CD4-positive, alpha-beta T cell treated with Interleukin-6 at 100 ng/mL for 8 hours (primary cell): ENCODE data around the gene PVR.
"Not testable (repeated sequence)": the region's sequence is repeated elsewhere in the genome, so short reads cannot be mapped to it uniquely, and the experiment has no call there.

ENCODE experiments used
- DNase-seq: peaks from one replicate; pipeline ENCODE4 v3.0.0-alpha.2; 2020; ENCODE audit warnings: mixed read lengths, low spot score

Gene PVR

DNA sequence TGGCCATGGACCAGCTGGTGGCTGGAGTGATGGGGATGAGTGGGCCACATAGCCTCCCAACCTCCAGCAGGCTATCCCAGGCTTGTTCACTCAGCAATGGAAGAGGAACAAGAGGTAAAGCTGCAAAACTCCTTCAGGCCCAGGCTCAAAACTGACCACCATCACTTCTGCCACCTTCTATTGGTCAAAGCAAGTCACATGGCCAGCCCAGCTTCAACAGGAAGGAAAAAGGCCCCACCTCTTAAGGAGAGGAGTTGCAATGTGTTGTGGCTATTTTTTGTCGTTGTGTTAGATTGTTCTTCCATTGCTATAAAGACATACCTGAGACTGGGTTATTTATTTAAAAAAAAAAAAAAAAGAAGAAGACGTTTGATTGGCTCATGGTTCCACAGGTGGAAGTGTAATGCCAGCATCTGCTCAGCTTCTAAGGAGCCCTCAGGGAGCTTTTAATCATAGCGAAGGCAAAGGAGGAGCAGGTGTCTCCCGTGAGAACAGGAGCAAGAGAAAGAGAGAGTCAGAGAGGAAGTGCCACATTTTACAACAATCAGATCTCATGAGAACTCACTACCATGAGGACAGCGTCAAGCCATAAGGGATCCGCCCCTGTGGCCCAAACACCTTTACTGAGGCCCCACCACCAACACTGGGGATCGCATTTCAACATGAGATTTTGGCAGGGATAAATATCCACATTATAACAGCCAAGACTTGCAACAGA is 24.9 kb upstream of the PVR start:
- no peak for DNase-seq

DNA sequence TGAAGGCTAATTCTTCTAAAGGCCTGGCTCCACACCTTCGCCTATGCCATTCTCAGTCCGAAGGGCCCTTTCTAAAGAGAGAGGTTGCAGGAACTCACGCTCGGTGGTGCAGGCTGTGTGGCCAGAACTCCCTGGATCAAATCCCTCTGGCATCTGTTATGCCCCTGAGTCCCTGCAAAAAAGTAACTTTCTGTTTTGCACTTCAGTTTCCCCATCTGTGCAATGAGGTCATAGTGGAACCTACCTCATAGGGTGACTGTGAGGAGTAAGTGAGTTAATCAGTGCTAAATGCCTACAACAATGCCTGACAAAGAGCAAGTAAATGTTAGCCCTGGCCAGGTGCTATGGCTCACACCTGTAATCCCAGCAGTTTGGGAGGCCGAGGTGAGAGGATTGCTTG is 23.0 kb upstream of the PVR start:
- no peak for DNase-seq

- no peak for DNase-seq
These were observed 22.3 kb upstream of the PVR start for GRCh38 chr19:44621367-44621766.

GRCh38 chr19:44623080-44623479 is 20.6 kb upstream of the PVR start:
- DNase-seq: no peak

DNA sequence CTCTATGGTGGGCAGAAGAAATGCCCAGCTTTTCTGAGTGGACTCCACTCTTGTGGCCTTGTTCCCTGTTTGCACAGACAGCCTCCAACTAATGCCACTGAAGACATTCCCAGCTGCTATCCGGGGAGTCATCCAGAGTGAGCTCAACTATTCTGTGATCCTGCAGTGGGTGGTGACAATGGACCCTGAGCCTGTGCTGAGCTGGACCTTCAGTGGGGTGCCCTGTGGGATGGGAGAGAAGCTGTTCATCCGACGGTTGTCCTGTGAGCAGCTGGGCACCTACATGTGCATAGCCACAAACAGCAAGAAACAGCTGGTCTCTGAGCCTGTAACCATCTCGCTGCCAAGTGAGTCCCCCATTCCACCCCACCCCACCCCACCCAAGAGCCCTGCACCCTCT is 20.1 kb upstream of the PVR start:
- no peak for DNase-seq

DNA sequence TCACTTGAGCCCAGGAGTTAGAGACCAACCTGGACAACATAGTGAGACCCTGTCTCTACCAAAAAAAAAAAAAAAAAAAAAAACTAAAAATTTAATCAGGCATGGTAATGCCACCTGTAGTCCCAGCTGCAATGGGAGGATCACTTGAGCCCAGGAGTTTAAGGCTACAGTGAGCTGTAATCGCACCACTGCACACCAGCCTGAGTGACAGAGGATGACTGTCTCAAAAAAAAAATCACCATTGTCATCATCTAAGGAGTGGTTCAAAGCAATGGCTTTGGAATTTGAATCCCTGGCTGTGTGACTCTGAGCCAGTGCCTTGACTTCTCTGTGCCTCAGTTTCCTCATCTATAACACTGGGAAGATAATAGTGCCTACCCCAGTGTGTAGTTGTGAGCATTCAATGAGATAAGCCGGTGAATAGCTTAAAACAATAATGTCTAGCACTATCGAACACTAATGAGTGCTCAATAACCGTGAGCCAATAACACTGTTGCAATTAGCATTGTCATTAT is 18.8 kb upstream of the PVR start:
- DNase-seq: no peak

DNA sequence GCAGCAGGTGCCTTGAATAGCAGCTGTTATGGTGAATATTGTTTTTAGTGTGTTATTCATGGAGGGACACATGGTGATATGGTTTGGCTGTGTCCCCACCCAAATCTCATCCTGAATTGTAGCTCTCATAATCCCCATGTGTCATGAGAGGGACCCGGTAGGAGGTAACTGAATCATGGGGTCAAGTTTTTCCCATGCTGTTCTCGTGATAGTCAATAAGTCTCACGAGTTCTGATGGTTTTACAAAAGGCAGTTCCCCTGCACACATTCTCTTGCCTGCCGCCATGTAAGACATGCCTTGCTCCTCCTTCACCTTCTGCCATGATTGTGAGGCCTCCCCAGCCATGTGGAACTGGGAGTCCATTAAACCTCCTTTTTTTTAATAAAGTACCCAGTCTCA is 18.1 kb upstream of the PVR start:
- not testable (repeated sequence) for DNase-seq

- DNase-seq: no peak
These were observed 17.6 kb upstream of the PVR start for GRCh38 chr19:44626048-44626624.

DNA sequence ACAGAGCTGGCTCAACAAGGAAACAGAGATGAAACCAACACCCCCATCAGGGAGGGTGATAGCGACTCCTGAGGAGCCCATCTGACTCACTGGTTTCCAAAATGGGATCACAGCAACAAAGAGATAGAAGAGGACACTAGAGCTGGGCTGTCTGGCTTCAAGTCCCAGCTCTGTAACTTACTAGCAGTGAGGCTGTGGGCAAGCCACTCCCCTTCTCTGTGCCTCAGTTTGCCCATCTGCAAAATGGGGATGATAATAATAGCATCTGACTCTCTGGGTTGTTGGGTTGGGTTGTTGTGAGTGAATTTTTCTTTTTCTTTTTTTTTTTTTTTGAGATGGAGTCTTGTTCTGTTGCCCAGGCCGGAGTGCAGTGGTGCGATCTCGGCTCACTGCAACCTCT is 16.1 kb upstream of the PVR start:
- no peak for DNase-seq

DNA sequence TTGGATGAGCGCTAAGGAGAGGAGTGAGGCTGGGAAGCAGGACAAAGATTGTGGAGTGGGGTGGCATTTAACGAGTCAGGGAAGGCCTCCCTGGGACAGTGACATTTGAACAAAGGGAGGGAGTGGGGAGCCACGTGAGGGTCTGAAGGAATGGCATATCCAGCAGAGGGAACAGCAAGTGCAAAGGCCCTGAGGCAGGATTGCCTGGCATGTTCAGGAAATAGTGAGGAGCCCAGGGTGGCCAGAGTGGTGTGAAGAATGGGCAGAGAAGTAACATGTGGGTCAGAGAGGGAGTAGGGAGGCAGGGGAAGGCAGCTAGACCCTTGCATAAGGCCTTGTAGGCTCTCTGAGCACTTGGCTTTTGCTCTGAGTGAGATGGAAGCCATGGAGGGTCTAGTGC is 14.9 kb upstream of the PVR start:
- DNase-seq: no peak

DNA sequence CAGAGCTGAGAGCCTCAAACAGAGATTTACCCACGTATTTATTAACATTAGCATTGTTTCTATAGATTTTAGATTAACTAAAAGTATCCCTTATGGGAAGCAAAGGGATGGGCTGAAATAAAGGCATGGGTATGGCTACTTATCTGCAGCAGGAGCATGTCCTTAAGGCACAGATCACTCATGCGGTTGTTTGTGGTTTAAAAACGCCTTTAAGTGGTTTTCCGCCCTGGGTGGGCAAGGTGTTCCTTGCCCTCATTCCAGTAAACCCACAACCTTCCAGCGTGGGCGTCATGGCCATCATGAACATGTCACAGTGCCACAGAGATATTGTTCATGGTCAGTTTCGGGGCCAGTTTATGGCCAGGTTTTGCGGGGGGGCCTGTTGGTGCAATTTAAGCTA is 12.1 kb upstream of the PVR start:
- not testable (repeated sequence) for DNase-seq

DNA sequence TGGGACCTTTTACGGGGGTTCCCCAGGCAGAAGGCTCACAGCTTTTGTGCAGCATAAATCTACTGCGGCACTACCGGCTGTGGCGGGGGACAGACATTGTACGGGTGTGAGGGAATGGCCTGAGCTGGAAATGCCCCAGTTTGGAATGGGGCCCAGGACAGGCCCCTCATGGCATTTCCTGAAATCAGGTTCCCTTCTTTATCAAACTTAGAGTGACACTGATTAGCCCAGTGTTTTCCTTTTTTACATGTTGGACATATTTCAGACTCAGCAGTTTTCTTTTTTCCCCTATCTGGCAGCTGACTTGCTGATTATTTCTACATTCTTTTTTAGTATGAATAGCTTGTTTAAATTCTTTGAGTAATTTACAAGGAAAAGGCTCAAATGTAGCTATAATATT is 9.7 kb upstream of the PVR start:
- DNase-seq: not testable (repeated sequence)

DNA sequence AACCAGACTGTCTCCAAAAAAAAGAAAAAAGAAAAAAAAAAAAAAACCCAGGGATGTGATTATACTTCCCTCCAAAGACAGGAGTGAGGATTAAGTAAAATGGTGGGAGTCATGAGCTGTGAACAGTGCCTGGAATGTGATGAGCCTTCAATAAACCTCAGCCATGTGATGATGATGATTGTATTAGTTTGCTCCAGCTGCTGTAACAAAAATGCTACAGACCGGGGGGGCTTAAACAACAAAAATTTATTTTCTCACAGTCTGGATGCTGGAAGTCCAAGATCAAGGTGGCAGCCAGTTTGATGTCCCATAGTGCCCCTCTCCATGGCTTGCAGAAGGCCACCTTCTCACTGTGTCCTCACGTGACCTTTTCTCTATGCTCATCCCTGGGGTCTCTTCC is 8.9 kb upstream of the PVR start:
- no peak for DNase-seq

DNA sequence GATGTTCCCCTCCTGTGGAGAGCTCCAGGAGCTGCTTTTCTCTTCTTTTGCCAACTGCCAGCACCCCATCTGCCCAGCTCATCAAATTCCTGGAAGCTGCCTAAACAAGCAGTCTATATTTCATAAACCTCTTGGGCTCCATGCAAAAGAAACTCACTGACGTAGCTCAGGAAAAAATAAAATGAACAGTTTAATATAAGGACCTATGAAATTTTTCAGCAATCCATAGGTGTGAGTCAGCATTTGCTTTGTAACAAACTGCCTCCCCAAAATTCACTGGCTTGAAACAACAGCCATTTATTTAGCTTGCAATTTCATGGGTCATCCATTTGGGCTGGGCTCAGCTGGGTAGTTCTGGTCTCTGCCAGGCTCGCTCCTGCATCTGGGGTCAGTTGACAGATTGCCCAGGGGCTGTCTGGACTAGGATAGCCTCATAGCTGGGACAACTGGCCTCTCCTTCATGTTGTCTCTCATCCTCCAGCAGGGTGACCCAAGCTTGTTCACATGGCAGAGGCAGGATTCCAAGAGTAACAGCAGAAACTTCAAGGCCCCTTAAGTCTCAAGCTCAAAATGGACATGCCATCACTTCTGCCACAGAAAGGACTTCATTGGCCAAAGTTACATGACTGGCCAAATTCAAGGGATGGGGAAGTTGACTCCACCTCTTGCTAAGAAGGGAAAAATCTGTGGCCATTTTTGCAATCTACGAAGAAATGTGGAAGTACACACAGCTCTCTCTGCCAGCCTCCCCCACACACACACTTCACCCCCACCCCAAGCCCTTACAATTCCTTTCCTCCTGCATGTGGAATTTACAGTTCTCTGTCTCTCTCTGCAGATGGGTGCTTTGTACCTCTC is 7.9 kb upstream of the PVR start:
- no peak for DNase-seq

DNA sequence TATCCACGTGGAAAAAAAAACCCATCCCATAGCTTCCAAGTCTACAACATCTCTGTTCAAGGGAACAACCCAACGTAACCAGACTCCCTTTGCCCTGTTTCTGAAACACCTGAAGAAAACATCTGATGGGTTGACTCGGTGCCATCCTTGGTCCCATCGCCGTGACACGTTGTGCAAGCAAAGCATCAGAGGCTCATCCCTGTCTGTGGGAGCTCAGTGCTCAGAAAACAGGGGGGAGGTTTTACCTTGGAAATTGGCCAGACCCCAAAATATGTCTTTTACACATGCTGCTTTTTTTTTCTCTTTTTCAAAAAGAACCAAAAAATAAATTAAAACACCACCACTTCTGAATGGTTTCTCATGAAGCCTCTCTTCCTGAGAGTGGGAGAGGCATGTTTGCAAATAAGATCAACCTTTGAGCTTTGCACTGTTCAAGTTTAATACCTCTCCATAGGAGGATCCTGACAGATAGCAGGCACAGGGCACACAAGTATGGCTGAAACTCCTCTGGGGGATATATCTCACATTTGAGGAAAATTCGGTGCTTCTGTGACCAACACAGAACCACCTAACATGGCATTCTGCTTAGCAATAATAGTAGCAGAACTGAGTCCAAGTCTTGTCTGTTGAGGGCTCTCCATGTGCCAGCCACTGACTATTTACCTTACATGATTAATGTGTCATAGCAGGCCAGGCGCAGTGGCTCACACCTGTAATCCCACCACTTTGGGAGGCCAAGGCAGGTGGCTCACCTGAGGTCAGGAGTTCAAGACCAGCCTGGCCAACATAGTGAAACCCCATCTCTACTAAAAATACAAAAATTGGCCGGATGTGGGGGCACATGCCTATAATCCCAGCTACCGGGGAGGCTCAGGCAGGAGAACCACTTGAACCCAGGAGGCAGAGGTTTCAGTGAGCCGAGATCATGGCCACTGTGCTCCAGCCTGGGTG is 7.0 kb upstream of the PVR start:
- DNase-seq: no peak

DNA sequence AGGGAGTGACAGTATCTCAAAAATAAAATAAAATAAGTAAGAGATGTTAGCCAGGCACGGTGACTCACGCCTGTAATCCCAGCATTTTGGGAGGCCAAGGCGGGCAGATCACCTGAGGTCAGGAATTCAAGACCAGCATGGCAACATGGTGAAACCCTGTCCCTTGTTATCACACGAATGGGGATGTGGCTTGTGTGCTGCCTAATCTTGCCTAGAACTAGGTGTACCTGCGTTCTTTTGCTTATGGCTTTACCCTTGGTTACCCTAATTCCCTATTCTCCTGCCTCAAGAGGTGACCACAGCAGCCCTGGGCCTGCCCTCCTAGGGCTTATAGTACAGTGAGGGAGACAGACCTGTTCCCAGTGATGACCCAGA is 6.3 kb upstream of the PVR start:
- no peak for DNase-seq

- DNase-seq: no peak
These were observed 3.2 kb upstream of the PVR start for GRCh38 chr19:44640518-44640917.

DNA sequence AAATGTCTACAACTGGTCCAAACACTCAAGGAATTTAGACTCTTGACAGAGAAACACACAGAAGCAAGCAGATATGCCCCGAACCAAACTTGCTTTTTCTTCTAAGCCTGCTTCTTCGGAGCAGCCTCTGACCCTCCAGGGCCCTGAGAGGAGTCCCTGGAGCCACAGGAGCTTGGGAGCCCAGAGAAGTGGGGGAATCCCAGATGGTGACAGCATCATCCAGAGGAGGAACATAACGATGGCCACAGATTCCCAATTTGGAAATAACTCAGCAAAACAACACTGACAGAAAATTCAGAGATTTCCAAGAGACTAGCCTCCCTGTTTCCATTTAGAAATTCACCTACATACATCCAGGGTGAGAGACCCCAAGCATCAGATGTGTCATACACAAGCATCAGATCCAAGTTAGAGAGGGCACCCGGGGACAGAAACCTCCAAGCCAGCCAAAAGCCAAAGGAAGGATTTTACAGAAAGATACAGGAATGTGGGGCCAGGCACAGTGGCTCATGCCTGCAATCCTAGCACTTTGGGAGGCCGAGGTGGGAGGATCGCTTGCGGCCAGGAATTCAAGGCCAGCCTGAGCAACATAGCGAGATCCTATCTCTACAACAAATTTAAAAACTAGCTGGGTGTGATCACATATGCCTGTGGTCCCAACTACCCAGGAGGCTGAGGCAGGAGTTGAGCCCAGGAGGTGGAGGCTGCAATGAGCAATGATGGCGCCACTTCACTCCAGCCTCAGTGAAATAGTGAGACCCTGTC is 2.0 kb upstream of the PVR start:
- DNase-seq: no peak

- DNase-seq: no peak
These were observed 1.3 kb upstream of the PVR start for GRCh38 chr19:44642377-44642776.

GRCh38 chr19:44644402-44645016 is 799 bp downstream of the PVR start:
- no peak for DNase-seq
